Right ventricle myocardium superior (tissue), 1 donor: ENCODE results near the gene DDX24. TPM values are rescaled to one million over a fixed set of nuclear protein-coding genes. Genes with fewer than 3 reads are reported as not detected.

Source experiments
- ATAC-seq: fragments of 200-7000 bp; cut with Tn5 transposase; one replicate; pipeline ENCODE4 v1.9.1; 2020; ENCODE audit warnings: mild to moderate bottlenecking; ENCODE audit not compliant: poor library complexity
- DNase-seq: peaks from one replicate; pipeline ENCODE4 v3.0.0-alpha.2; 2020
- intact Hi-C: fragments of 100-400 bp; cut with DNase I; formaldehyde crosslinking; loops from one replicate; pipeline ENCODE4 v1.11.2; 2022
- total RNA-seq: library from RNA; stranded (reverse); fragmentation: NEBNext Ultra II Directional; extraction: Animal tissue kit (Norgen Biotek cat#: 25700); gene quantifications from one replicate; pipeline ENCODE4 v1.2.1, GENCODE V29; 2021
- donor health status: DM: no; HTN: yes; CAD: no; lungs with severe emphysema.

Gene DDX24
- total RNA-seq, 1 donor from 2014 or later, result 181 TPM

DNA sequence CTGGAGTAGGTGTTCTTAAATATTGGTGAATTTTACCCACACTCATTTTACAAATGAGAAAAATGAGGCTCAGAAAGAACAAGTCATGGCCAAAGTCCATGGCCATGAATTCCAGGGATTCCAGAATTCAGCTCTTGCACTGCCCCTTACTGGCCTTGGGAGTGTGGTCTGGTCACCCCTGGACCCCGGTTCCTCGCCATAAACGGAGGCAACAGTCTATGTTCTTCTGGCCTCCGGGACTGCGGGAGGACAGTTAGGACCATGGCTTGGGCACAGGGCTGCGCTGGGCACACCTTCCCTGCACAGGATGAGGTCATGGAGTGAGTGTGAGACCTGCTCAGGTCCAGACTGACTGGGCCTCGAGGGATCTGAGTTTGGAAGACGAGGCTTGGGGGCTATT is 77.0 kb downstream of the DDX24 start:
- DNase-seq, result no peak
- ATAC-seq, result no peak
- intact Hi-C loops, result no loop called here

DNA sequence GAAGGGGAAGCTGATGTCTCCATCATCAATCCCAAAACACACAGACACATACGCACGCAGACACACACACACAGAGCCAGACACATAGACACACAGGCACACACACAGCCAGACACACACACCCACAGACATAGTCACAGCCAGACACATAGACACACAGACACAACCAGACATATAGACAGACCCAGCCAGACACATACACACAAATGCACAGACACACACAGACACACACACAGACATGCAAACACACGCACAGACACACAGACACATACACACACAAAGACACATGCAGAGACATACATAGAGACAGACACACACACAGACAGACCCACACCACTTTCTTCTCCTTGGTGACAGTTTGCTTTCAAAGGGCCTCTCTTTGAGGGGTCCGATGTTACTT is 77.6 kb downstream of the DDX24 start:
- ATAC-seq (no peak), DNase-seq (no peak)
- intact Hi-C loops, result no loop called here

DNA sequence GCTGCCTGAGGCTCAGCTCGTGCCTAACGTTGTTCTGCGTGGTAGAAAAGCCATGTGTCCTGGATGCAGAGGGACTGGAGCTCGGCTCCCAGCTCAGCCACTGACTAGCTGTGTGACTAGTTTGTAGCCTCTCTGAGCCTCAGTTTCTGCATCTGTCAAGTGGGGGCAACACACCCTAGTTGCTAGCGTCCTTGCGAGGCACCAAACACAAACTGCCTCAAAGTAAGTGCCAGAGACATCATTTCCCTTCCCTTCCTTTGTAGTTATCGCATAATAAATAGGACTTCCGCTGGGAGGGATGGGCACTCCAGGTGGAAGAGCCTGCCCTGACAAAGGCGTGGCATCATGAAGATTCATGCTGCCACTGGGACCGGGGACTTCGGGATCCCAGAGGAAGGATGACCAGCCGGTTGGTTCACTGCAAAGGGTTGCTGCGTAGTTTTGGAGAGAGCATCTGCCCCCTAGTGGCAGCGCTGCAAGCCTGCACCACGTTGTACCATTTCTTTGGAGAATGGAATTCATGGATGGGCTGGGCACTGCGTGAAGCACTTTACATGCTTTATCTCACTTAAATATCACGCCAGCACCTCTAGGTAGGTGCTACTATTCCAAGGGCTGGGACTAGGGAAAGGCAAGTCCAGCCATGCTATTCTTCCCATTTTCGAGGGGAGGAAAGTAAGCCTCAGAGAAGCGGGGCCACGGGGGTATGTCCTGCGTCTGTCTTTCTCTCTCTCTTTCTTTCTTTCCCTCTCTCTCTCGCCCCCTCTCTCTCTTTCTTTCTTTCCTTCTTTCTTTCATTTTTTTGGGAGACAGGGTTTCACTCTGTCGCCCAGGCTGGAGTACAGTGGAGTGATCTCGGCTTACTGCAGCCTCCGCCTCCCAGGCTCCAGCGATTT is 79.3 kb downstream of the DDX24 start:
- ATAC-seq, result peak; percentile 84
- intact Hi-C loops, result loop anchor here (2.0 kb wide), 1 partner anchor 61 kb away; no protein-coding TSS in a partner anchor
- DNase-seq, result peak; percentile 64

DNA sequence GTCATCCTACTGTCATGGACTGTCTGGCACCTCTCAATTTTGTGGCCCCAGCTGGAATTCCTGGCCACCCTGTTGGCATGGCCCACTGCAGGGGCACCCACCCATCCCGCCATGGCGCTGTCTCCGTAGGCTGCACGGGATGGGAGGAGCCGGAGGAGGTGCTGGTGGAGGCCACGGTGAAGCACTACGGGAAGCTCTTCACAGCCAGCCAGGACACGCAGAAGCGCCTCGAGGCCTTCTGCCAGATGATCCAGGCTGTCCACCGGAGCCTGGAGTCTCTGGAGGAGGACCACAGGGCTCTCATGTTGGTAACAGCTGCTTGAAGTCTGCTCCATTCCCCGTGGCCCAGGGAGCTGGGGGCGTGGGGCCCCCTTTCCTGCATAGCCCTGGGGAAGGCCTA is 80.0 kb downstream of the DDX24 start:
- ATAC-seq (no peak), DNase-seq (no peak)
- intact Hi-C loops, result loop anchor here (2.0 kb wide), 1 partner anchor 60 kb away; no protein-coding TSS in a partner anchor

DNA sequence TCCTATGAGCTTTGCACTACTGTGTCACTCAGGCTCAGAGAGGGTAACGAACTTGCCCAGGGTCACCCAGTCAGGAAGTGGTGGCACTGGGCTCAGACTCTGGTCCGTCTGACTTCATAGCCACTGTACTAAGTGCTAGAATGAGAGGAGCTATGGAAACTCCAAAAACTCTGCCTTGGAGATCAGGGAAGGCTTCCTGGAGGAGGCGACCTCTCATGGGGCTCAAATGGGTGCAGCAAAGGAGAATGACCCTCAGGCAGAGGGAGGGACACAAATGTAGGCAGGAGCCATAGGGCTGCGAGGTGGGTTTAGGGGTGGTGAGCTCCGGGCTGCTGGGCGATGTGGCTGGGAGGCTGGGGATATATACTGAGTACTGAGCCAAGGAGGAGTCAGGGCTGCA is 80.7 kb downstream of the DDX24 start:
- DNase-seq (no peak), ATAC-seq (no peak)
- intact Hi-C loops, result loop anchor here (2.0 kb wide), 1 partner anchor 59 kb away; no protein-coding TSS in a partner anchor

DNA sequence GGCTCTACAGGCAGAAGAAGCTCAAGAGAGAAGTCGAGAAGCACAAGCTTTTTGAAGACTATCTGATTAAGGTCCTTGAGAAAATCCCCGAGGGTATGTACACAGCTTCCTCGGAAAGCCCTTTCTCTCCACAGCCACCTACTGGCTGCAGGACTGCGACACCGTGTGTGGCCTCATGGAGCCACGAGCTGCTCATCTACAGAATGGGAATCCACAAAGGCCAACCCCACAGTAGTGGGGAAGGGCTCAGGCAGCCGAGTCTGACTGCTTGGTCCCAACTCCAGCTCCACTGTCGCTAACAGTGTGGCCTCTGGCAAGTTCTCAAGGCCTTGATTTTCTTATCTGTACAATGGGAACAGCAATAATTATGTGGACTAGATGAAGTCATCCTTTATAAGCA is 81.4 kb downstream of the DDX24 start:
- ATAC-seq (no peak), DNase-seq (no peak)
- intact Hi-C loops, result no loop called here

DNA sequence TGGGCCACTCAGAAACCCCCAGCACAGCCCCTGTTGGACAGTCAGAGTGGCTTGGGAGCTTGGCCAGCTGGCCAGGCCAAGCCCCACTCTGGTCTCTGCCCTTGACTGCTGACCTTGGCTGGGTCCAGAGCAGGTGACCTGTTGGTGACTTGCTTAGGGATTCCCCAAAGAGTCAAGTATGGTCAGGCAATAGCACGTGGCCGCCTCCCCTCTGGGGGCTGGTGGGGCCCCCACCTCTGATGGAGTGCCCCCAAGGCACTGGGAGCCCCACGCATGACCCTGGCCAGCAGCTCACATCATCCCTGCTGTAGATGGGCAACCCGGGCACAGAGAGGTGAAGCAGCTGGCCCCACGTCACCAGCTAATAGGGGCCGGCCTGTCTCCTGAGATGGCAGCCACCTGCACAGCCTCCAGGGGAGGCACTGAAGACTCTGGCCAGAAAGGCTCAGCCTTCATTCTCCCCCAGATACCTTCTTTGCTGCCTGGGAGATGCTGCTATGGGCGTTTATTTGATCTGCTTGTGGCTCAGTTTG is 82.1 kb downstream of the DDX24 start:
- intact Hi-C loops, result no loop called here
- DNase-seq, result no peak
- no peak for ATAC-seq

Other genes with a start within 250 kb of the DDX24 start
- gene FAM181A, start 153.9 kb downstream of the DDX24 start, total RNA-seq, result not detected
- 297 TPM for gene ASB2, start 104.6 kb downstream of the DDX24 start, total RNA-seq
- 1.3 TPM for gene CCDC197, start 83.9 kb downstream of the DDX24 start, total RNA-seq
- 0.56 TPM for gene OTUB2, start 54.9 kb downstream of the DDX24 start, total RNA-seq
- gene IFI27L1, start 108 bp upstream of the DDX24 start, total RNA-seq, result 11.6 TPM
- gene IFI27, start 29.5 kb upstream of the DDX24 start, total RNA-seq, result 132 TPM
- 50.1 TPM for gene IFI27L2, start 48.4 kb upstream of the DDX24 start, total RNA-seq
- gene PPP4R4, start 93.1 kb upstream of the DDX24 start, total RNA-seq, result not detected
- not detected for gene SERPINA10, start 212.1 kb upstream of the DDX24 start, total RNA-seq
- not detected for gene SERPINA6, start 242.1 kb upstream of the DDX24 start, total RNA-seq